Measurements from ENCODE around the gene AGO4. TPM values are rescaled to one million over a fixed set of nuclear protein-coding genes. Genes with fewer than 3 reads are reported as not detected.
"Not testable (repeated sequence)": the region's sequence is repeated elsewhere in the genome, so short reads cannot be mapped to it uniquely, and the experiment has no call there.

Gene AGO4
- total RNA-seq, 1 donor from 2014 or later, result 14.0 TPM

DNA sequence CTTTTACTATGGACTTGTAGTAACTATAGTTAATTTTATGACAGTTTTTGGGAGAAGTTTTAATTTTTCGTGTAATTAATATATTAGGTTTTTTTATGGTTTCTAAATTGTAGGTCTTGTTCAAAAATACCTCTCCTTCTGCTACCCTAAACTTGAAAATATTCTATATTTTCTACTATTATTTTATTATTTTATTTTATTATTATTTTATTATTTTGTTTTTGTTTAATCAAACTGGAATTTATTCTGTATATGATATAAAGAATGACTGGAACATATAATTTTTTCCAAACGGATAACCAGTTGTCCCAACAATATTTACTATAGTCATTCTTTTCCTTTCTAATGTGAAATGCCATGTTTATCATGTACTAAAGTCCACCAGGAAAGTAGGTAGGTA lies 17.1 kb upstream of the AGO4 start:
- Histone ChIP-seq H3K36me3 (ENCODE audit: control insufficient read depth, insufficient read depth, low read length) (no peaks in the 10 kb centered on the region), H3K27me3 (ENCODE audit: control insufficient read depth, insufficient read depth, low read length) (no peaks in the 10 kb centered on the region), H3K4me3 (ENCODE audit: low read depth, low read length) (no peak overlapping the region)
- FAIRE-seq (no peak), DNase-seq (ENCODE audit: low read depth) (no peak)
- TF ChIP-seq, protein P1, sequence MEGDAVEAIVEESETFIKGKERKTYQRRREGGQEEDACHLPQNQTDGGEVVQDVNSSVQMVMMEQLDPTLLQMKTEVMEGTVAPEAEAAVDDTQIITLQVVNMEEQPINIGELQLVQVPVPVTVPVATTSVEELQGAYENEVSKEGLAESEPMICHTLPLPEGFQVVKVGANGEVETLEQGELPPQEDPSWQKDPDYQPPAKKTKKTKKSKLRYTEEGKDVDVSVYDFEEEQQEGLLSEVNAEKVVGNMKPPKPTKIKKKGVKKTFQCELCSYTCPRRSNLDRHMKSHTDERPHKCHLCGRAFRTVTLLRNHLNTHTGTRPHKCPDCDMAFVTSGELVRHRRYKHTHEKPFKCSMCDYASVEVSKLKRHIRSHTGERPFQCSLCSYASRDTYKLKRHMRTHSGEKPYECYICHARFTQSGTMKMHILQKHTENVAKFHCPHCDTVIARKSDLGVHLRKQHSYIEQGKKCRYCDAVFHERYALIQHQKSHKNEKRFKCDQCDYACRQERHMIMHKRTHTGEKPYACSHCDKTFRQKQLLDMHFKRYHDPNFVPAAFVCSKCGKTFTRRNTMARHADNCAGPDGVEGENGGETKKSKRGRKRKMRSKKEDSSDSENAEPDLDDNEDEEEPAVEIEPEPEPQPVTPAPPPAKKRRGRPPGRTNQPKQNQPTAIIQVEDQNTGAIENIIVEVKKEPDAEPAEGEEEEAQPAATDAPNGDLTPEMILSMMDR (IDR thresholded peaks at IDR 0.05; ENCODE audit: insufficient read depth, low read length, severe bottlenecking), result no peak

DNA sequence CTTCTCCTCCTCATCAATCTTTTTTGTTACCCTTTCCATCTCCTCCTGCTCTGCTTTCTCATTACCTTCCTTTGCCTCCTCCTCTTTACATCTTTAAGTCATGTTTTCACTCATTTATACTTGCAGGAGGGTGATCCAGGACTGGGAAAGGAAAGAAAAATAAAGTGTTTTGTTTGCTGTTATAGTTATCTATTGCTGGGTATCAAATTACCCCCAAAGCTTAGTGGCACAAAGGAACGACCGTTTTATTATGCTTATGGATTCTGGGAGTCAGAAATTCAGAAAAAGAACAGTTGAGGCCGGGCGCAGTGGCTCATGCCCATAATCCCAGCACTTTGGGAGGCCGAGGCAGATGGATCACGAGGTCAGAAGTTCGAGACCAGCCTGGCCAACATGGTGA lies 12.5 kb upstream of the AGO4 start:
- FAIRE-seq (no peak), DNase-seq (ENCODE audit: low read depth) (no peak)
- TF ChIP-seq, protein P1 (IDR thresholded peaks at IDR 0.05; ENCODE audit: insufficient read depth, low read length, severe bottlenecking), result no peak
- Histone ChIP-seq H3K27me3 (ENCODE audit: control insufficient read depth, insufficient read depth, low read length) (no peaks in the 10 kb centered on the region), H3K4me3 (ENCODE audit: low read depth, low read length) (no peak overlapping the region), H3K36me3 (ENCODE audit: control insufficient read depth, insufficient read depth, low read length) (no peaks in the 10 kb centered on the region)

DNA sequence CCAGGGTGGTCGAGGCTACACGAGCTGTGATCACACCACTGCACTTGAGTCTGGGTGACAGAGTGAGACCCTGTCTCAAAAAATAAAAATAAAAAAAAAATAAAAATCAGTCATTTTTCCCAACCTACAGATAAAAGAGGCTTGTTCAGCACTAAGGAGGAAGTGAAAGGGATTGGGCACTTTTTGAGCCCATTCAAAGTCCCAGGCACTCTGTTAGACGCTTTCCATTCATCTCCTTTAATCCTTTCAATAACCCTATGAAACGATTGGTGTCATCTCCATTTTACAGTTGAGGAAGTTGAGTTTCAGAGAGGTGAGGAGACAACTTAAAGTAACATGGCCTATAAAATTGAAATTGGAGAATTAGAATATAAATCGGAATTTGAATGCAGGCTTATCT lies 10.4 kb upstream of the AGO4 start:
- TF ChIP-seq, protein P1 (IDR thresholded peaks at IDR 0.05; ENCODE audit: insufficient read depth, low read length, severe bottlenecking), result no peak
- FAIRE-seq (no peak), DNase-seq (ENCODE audit: low read depth) (no peak)
- Histone ChIP-seq H3K27me3 (ENCODE audit: control insufficient read depth, insufficient read depth, low read length) (no peaks in the 10 kb centered on the region), H3K4me3 (ENCODE audit: low read depth, low read length) (no peak overlapping the region), H3K36me3 (ENCODE audit: control insufficient read depth, insufficient read depth, low read length) (no peaks in the 10 kb centered on the region)

DNA sequence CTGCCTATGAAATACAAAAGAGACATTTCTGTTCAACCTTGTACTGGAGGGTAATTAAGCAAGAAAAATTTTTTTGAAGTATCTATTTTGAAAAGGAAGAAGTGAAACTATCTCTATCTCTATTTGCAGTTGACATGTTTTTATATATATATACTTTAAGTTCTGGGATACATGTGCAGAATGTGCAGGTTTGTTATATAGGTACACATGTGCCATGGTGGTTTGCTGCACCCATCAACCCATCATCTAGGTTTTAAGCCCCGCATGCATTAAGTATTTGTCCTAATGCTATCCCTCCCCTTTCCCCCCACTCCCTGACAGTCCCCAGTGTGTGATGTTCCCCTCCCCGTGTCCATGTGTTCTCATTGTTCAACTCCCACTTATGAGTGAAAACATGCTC lies 9.8 kb upstream of the AGO4 start:
- DNase-seq (ENCODE audit: low read depth); H3K4me3 ChIP-seq (ENCODE audit: low read depth, low read length); FAIRE-seq; H3K27me3 ChIP-seq (ENCODE audit: control insufficient read depth, insufficient read depth, low read length); H3K36me3 ChIP-seq (ENCODE audit: control insufficient read depth, insufficient read depth, low read length): not testable (repeated sequence)

DNA sequence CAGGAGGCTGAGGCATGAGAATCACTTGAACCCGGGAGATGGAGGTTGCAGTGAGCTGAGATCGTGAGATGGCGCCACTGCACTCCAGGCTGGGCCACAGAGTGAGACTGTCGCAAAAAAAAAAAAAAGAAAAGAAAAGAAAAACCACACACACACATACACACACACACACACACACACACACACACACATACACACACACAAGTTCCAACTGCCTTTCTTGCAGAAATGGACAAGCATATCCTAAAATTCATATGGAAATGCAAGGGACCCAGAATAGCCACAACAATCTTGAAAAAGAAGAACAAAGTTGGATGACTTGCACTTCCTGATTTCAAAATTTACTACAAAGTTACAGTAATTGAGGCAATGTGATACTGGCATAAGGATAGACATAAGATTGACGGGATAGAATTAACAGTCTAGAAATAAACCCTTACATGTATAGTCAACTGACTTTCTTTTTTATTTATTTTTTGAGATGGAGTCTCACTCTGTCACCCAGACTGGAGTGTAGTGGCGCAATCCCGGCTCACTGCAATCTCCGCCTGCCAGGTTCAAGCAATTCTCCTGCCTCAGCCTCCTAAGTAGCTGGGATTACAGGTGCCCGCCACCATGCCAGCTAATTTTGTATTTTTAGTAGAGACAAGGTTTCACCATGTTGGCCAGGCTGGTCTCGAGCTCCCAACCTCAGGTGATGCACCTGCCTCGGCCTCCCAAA lies 7.5 kb upstream of the AGO4 start:
- FAIRE-seq; DNase-seq (ENCODE audit: low read depth); H3K36me3 ChIP-seq (ENCODE audit: control insufficient read depth, insufficient read depth, low read length); H3K27me3 ChIP-seq (ENCODE audit: control insufficient read depth, insufficient read depth, low read length); H3K4me3 ChIP-seq (ENCODE audit: low read depth, low read length): not testable (repeated sequence)

DNA sequence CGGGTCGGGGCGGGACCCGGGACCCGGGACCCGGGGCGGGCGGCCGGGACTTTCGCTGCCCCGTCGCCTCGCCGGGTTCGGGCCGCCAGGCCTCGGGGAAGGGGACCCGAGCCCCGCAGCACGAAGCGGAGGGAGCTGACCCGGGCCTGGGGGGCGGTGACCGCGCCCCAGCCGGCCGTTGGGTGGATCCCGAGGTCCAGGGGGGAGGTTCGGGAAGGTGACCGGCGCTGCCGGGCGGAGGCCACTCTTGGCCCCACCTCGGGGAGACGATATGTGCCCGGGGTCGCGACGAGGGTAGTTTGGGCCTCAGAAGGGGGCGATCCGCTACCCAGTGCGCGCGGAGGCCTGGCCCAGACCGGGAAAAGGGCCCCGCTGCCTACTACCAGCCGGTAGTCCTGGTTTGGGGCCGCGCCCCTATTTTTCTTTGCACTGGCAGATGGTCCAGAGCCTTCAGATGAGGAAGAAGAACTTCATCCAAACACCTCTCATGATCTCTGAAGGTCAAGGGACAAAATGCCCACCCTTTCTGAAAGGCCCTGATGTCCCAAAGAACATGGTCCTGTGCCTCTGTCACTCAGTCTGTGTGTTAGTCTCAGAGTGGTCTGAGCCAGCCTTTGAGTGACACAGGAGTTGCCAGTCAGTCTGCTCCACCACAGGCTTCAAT lies 766 bp downstream of the AGO4 start:
- DNase-seq (ENCODE audit: low read depth), result peak; percentile 21
- Histone ChIP-seq H3K27me3 (ENCODE audit: control insufficient read depth, insufficient read depth, low read length) (no peaks in the 10 kb centered on the region), H3K4me3 (ENCODE audit: low read depth, low read length) (peak overlapping the region; percentile 66), H3K36me3 (ENCODE audit: control insufficient read depth, insufficient read depth, low read length) (no peaks in the 10 kb centered on the region)
- FAIRE-seq, result no peak
- TF ChIP-seq, protein P1 (IDR thresholded peaks at IDR 0.05; ENCODE audit: insufficient read depth, low read length, severe bottlenecking), result no peak
